ENCODE data around the gene OR1S1. TPM values are rescaled to one million over a fixed set of nuclear protein-coding genes. Genes with fewer than 3 reads are reported as not detected.
"Not testable (repeated sequence)": the region's sequence is repeated elsewhere in the genome, so short reads cannot be mapped to it uniquely, and the experiment has no call there.

The OR1S1 gene
- not detected for total RNA-seq

GRCh38 chr11:58212420-58212819 is at the start of gene OR1S1:
OR1S1 (plus strand) TSS chr11:58212720.
- DNase-seq (ENCODE audit: low spot score) = not testable (repeated sequence)

GRCh38 chr11:58164389-58164788 is 48.1 kb upstream of the OR1S1 start:
- DNase-seq (ENCODE audit: low spot score) = no peak

GRCh38 chr11:58164990-58165389 is 47.5 kb upstream of the OR1S1 start:
- DNase-seq (ENCODE audit: low spot score) = no peak

GRCh38 chr11:58165504-58166106 is 46.9 kb upstream of the OR1S1 start:
- no peak for DNase-seq (ENCODE audit: low spot score)

- no peak for DNase-seq (ENCODE audit: low spot score)
These were observed 35.0 kb upstream of the OR1S1 start for GRCh38 chr11:58177409-58178054.

GRCh38 chr11:58178444-58178843 is 34.1 kb upstream of the OR1S1 start:
- DNase-seq (ENCODE audit: low spot score) = no peak

- DNase-seq (ENCODE audit: low spot score) = no peak
These were observed 32.9 kb upstream of the OR1S1 start for GRCh38 chr11:58179648-58180047.

- no peak for DNase-seq (ENCODE audit: low spot score)
These were observed 25.6 kb upstream of the OR1S1 start for GRCh38 chr11:58186938-58187337.

GRCh38 chr11:58188770-58189169 is 23.8 kb upstream of the OR1S1 start, which contains the start of gene OR9Q2:
OR9Q2 (plus strand) TSS chr11:58189070; CDS start chr11:58190491, 1,421 bp downstream.
- no peak for DNase-seq (ENCODE audit: low spot score)

GRCh38 chr11:58192229-58192628 is 20.3 kb upstream of the OR1S1 start:
- no peak for DNase-seq (ENCODE audit: low spot score)

- no peak for DNase-seq (ENCODE audit: low spot score)
These were observed 19.1 kb upstream of the OR1S1 start for GRCh38 chr11:58193391-58193790.

- no peak for DNase-seq (ENCODE audit: low spot score)
These were observed 16.6 kb upstream of the OR1S1 start for GRCh38 chr11:58195939-58196338.

- DNase-seq (ENCODE audit: low spot score) = no peak
These were observed 13.2 kb upstream of the OR1S1 start for GRCh38 chr11:58199271-58199670.

GRCh38 chr11:58204042-58204441 is 8.5 kb upstream of the OR1S1 start, which contains the start of gene OR1S2:
OR1S2 (minus strand) TSS chr11:58204142; CDS start chr11:58204142, 0 bp downstream.
- DNase-seq (ENCODE audit: low spot score) = no peak

GRCh38 chr11:58216476-58216875 is 4.0 kb downstream of the OR1S1 start:
- DNase-seq (ENCODE audit: low spot score) = no peak

- DNase-seq (ENCODE audit: low spot score) = no peak
These were observed 10.2 kb downstream of the OR1S1 start for GRCh38 chr11:58222721-58223120.

GRCh38 chr11:58227956-58228615 is 15.6 kb downstream of the OR1S1 start:
- no peak for DNase-seq (ENCODE audit: low spot score)

- no peak for DNase-seq (ENCODE audit: low spot score)
These were observed 31.4 kb downstream of the OR1S1 start for GRCh38 chr11:58243954-58244353.

- no peak for DNase-seq (ENCODE audit: low spot score)
These were observed 42.4 kb downstream of the OR1S1 start for GRCh38 chr11:58254936-58255335.

- DNase-seq (ENCODE audit: low spot score) = no peak
These were observed 47.5 kb downstream of the OR1S1 start for GRCh38 chr11:58259983-58260382.
